Glutamatergic neuron (in vitro differentiated cells): ENCODE results near the gene MIPOL1. TPM values are rescaled to one million over a fixed set of nuclear protein-coding genes. Genes with fewer than 3 reads are reported as not detected.

Source experiments
- DNase-seq: peaks from one replicate; pipeline ENCODE4 v3.0.0; 2022
- H3K27ac Mint-ChIP-seq: one replicate; pipeline ENCODE4 v1.8.0; 2020; ENCODE audit warnings: mild to moderate bottlenecking, mixed read lengths, inconsistent platforms; ENCODE audit not compliant: unreplicated experiment
- H3K27me3 Mint-ChIP-seq: one replicate; pipeline ENCODE4 v1.8.0; 2020; ENCODE audit warnings: mild to moderate bottlenecking, moderate library complexity, mixed read lengths, inconsistent platforms; ENCODE audit not compliant: unreplicated experiment
- H3K36me3 Mint-ChIP-seq: one replicate; pipeline ENCODE4 v1.8.0; 2020; ENCODE audit warnings: mild to moderate bottlenecking, mixed read lengths, inconsistent platforms; ENCODE audit not compliant: unreplicated experiment
- H3K4me1 Mint-ChIP-seq: one replicate; pipeline ENCODE4 v1.8.0; 2020; ENCODE audit warnings: mild to moderate bottlenecking, low read depth, mixed read lengths, inconsistent platforms; ENCODE audit not compliant: unreplicated experiment
- H3K4me3 Mint-ChIP-seq: one replicate; pipeline ENCODE4 v1.8.0; 2020; ENCODE audit warnings: mild to moderate bottlenecking, mixed read lengths, inconsistent platforms; ENCODE audit not compliant: unreplicated experiment
- H3K9me3 Mint-ChIP-seq: one replicate; pipeline ENCODE4 v1.8.0; 2020; ENCODE audit warnings: mild to moderate bottlenecking, moderate library complexity, mixed read lengths, inconsistent platforms; ENCODE audit not compliant: unreplicated experiment
- CTCF ChIP-seq: fragments of 200-600 bp; sonication (generic); IDR thresholded peaks from one replicate; pipeline ENCODE4 v1.5.0; 2021; ENCODE audit not compliant: partially characterized antibody, unreplicated experiment
- total RNA-seq: library from RNA; stranded (reverse); fragmentation: NEBNext Ultra II Directional; extraction: Animal tissue kit (Norgen Biotek cat#: 25700); gene quantifications from one replicate; pipeline ENCODE4 v1.2.1, GENCODE V29; 2021; ENCODE audit not compliant: unreplicated experiment

The MIPOL1 gene
- total RNA-seq, 1 donor from 2014 or later, result 14.5 TPM

- Mint-ChIP-seq H3K36me3 (peaks cover 9% of the 10 kb centered on the region), H3K4me1 (peaks cover 6% of the 10 kb centered on the region), H3K27me3 (peaks cover 42% of the 10 kb centered on the region), H3K9me3 (peaks cover 15% of the 10 kb centered on the region), H3K27ac (no peak overlapping the region), H3K4me3 (peak overlapping the region; percentile 61)
- peak; percentile 57 for DNase-seq
- no peak for TF ChIP-seq CTCF
These were observed 390.3 kb downstream of the MIPOL1 start for GRCh38 chr14:37587881-37588666.

GRCh38 chr14:37588667-37588955 lies 390.9 kb downstream of the MIPOL1 start:
- no peak overlapping the region for H3K27ac Mint-ChIP-seq
- H3K36me3 Mint-ChIP-seq, result peaks cover 9% of the 10 kb centered on the region
- H3K9me3 Mint-ChIP-seq, result peaks cover 15% of the 10 kb centered on the region
- peaks cover 45% of the 10 kb centered on the region for H3K27me3 Mint-ChIP-seq
- DNase-seq, result no peak
- H3K4me3 Mint-ChIP-seq, result peak overlapping the region; percentile 61
- TF ChIP-seq CTCF, result no peak
- H3K4me1 Mint-ChIP-seq, result peaks cover 6% of the 10 kb centered on the region

- TF ChIP-seq CTCF, result no peak
- Mint-ChIP-seq H3K9me3 (peaks cover 15% of the 10 kb centered on the region), H3K4me1 (peaks cover 8% of the 10 kb centered on the region), H3K36me3 (peaks cover 9% of the 10 kb centered on the region), H3K27me3 (peaks cover 48% of the 10 kb centered on the region), H3K27ac (no peak overlapping the region), H3K4me3 (peak overlapping the region; percentile 61)
- no peak for DNase-seq
These were observed 391.4 kb downstream of the MIPOL1 start for GRCh38 chr14:37588956-37589714.

GRCh38 chr14:37589715-37590427 lies 392.1 kb downstream of the MIPOL1 start:
- no peak for TF ChIP-seq CTCF
- H3K27me3 Mint-ChIP-seq, result peaks cover 49% of the 10 kb centered on the region
- no peak overlapping the region for H3K27ac Mint-ChIP-seq
- no peak for DNase-seq
- no peak overlapping the region for H3K4me3 Mint-ChIP-seq
- peaks cover 15% of the 10 kb centered on the region for H3K9me3 Mint-ChIP-seq
- H3K4me1 Mint-ChIP-seq, result peaks cover 10% of the 10 kb centered on the region
- H3K36me3 Mint-ChIP-seq, result peaks cover 9% of the 10 kb centered on the region
